Activated CD8-positive, alpha-beta T cell treated with anti-CD3 and anti-CD28 coated beads for 36 hours (primary cell): ENCODE measurements around the gene ATP6V0E2. TPM values are rescaled to one million over a fixed set of nuclear protein-coding genes. Genes with fewer than 3 reads are reported as not detected.

Source experiments
- ATAC-seq: fragments of 200-7000 bp; cut with Tn5 transposase; one replicate; pipeline ENCODE4 v1.10.0; 2021; ENCODE audit warnings: mild to moderate bottlenecking, moderate library complexity
- CTCF ChIA-PET: fragments of 350-600 bp; sonication (Branson Sonifier 250); formaldehyde crosslinking; loops from one replicate; lab custom pipeline; 2021; ENCODE audit warnings: antibody characterized with exemption; lab: Charles Lee
- POLR2A ChIA-PET: fragments of 350-600 bp; sonication (Branson Sonifier 250); formaldehyde crosslinking; loops from one replicate; lab custom pipeline; 2021; ENCODE audit warnings: antibody characterized with exemption; lab: Charles Lee
- DNase-seq: peaks from one replicate; pipeline ENCODE4 v3.0.0-alpha.2; 2020
- H3K27ac Mint-ChIP-seq: one replicate; pipeline ENCODE4 v1.8.0; 2021; ENCODE audit warnings: mild to moderate bottlenecking, mixed read lengths
- H3K27me3 Mint-ChIP-seq: one replicate; pipeline ENCODE4 v1.8.0; 2021; ENCODE audit warnings: mixed read lengths
- H3K36me3 Mint-ChIP-seq: one replicate; pipeline ENCODE4 v1.8.0; 2021; ENCODE audit warnings: low read depth, mixed read lengths
- H3K4me1 Mint-ChIP-seq: one replicate; pipeline ENCODE4 v1.8.0; 2021; ENCODE audit warnings: low read depth, mixed read lengths
- H3K4me3 Mint-ChIP-seq: one replicate; pipeline ENCODE4 v1.8.0; 2021; ENCODE audit warnings: mild to moderate bottlenecking, moderate library complexity, mixed read lengths
- H3K9me3 Mint-ChIP-seq: one replicate; pipeline ENCODE4 v1.8.0; 2021; ENCODE audit warnings: mixed read lengths
- CTCF ChIP-seq: fragments of 200-600 bp; IDR thresholded peaks from one replicate; pipeline ENCODE4 v1.8.0; 2022; ENCODE audit warnings: antibody characterized with exemption, mild to moderate bottlenecking
- intact Hi-C: fragments of 100-400 bp; cut with micrococcal nuclease; formaldehyde crosslinking; loops from one replicate; pipeline ENCODE4 v1.10.0; 2022
- total RNA-seq, 2 experiments: library from RNA; stranded (reverse); gene quantifications; one replicate each; pipeline ENCODE4 v1.2.3, GENCODE V29; 2021

Gene ATP6V0E2
- total RNA-seq, 2 experiments from 2014 or later = 46.3 to 46.7 TPM

DNA sequence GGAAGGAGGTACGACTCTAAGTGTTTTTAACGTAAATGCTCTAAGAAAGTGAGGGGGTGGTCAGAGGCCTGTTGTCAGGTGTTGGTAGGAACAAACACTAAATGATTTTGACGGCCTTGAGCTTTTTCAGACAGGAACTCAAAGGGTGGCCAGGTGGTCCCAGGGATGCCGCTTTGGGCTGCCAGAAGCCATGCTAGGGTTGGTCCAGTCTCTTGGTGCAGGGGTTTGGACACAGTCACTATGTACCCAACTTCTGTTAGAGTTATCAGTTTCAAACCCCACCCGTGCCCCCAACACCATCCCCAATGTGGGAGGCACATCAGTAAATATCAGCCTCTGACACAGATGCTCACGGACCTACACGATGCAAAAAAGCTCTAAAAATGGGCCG is 9.3 kb downstream of the ATP6V0E2 start:
- Mint-ChIP-seq H3K4me3 (no peak overlapping the region), H3K36me3 (peaks cover 8% of the 10 kb centered on the region), H3K27me3 (no peaks in the 10 kb centered on the region), H3K27ac (peak overlapping the region; percentile 52), H3K4me1 (peaks cover 8% of the 10 kb centered on the region), H3K9me3 (no peaks in the 10 kb centered on the region)
- ChIA-PET CTCF (interaction anchor here (0.6 to 2.5 kb wide), 10 partner anchors 8 to 198 kb away, joined by 3 to 15 read pairs (median 8); partner anchors contain the start of gene ZNF862), POLR2A (interaction anchor here (1.7 to 3.1 kb wide), 2 partner anchors 12 to 44 kb away, joined by 5 to 11 read pairs; no protein-coding TSS in a partner anchor)
- ATAC-seq = no peak
- TF ChIP-seq CTCF = no peak
- intact Hi-C loops = no loop called here
- DNase-seq = no peak

- CTCF ChIA-PET = interaction anchor here (0.6 to 2.5 kb wide), 10 partner anchors 9 to 199 kb away, joined by 3 to 15 read pairs (median 8); partner anchors contain the start of gene ZNF862
- Mint-ChIP-seq H3K27ac (peak overlapping the region; percentile 52), H3K4me1 (peaks cover 4% of the 10 kb centered on the region), H3K9me3 (no peaks in the 10 kb centered on the region), H3K27me3 (no peaks in the 10 kb centered on the region), H3K36me3 (peaks cover 6% of the 10 kb centered on the region), H3K4me3 (no peak overlapping the region)
- ATAC-seq (peak; percentile 94), DNase-seq (peak; percentile 85)
- intact Hi-C loops = no loop called here
- TF ChIP-seq CTCF = peak; percentile 58
- POLR2A ChIA-PET = interaction anchor here (1.7 to 3.1 kb wide), 2 partner anchors 12 to 44 kb away, joined by 5 to 11 read pairs; no protein-coding TSS in a partner anchor
Measured at GRCh38 chr7:149883452-149883861, 9.7 kb downstream of the ATP6V0E2 start.

DNA sequence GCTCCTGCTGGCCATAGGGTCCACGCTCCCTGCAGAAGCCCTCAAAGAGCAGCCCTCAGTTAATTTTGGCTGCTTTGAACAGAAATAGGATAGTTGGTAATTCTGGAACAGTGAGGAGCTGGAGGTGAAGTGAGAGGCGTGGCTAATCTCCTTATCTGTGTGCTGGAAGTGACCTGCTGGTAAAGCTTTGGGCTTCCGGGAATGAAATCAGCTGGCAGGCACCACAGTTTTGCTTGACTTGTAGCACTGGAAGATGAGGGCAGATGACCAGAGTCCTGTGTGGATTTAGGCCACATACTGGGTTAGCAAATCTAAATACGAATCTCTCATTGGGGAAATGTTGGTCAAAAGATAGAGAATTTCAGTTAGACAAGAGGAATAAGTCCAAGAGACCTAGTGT is 10.2 kb downstream of the ATP6V0E2 start:
- ChIA-PET CTCF (interaction anchor here (1.2 to 2.5 kb wide), 6 partner anchors 9 to 76 kb away, joined by 3 to 15 read pairs (median 10); no protein-coding TSS in a partner anchor), POLR2A (interaction anchor here (1.7 to 3.1 kb wide), 2 partner anchors 12 to 45 kb away, joined by 5 to 11 read pairs; no protein-coding TSS in a partner anchor)
- H3K4me3 Mint-ChIP-seq = no peak overlapping the region
- peaks cover 2% of the 10 kb centered on the region for H3K4me1 Mint-ChIP-seq
- H3K9me3 Mint-ChIP-seq = no peaks in the 10 kb centered on the region
- no peak for DNase-seq
- H3K27me3 Mint-ChIP-seq = no peaks in the 10 kb centered on the region
- ATAC-seq = no peak
- peaks cover 6% of the 10 kb centered on the region for H3K36me3 Mint-ChIP-seq
- intact Hi-C loops = no loop called here
- no peak for TF ChIP-seq CTCF
- no peak overlapping the region for H3K27ac Mint-ChIP-seq

DNA sequence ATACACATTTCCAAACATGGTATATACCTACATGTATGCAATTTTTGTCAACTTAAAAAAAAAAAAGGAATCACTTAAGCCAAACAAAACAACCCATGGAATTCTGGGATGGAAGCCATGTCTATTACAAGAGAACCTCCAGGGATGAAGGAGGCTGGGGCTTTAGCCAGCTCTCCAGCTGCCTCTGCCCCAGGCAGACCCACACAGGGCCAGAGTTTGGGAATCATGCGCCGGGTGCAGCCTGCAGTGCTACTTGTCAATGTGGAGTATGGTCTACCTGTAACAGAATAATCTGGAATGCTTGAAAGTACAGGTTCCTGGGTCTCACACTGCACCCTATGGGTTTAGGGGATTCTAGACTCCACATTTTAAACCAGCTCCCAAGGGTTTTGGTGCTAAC is 10.8 kb downstream of the ATP6V0E2 start:
- no peak for DNase-seq
- CTCF ChIA-PET = interaction anchor here (1.2 to 2.5 kb wide), 4 partner anchors 10 to 77 kb away, joined by 6 to 15 read pairs (median 11); no protein-coding TSS in a partner anchor
- Mint-ChIP-seq H3K4me1 (peaks cover 2% of the 10 kb centered on the region), H3K27me3 (no peaks in the 10 kb centered on the region), H3K27ac (no peak overlapping the region), H3K9me3 (no peaks in the 10 kb centered on the region), H3K36me3 (peaks cover 4% of the 10 kb centered on the region), H3K4me3 (no peak overlapping the region)
- intact Hi-C loops = no loop called here
- POLR2A ChIA-PET = interaction anchor here (3.1 kb wide), 1 partner anchor 13 kb away, joined by 11 read pairs; no protein-coding TSS in a partner anchor
- no peak for TF ChIP-seq CTCF
- ATAC-seq = no peak
